Measurements from ENCODE around the gene FETUB. TPM values are rescaled to one million over a fixed set of nuclear protein-coding genes. Genes with fewer than 3 reads are reported as not detected.

The FETUB gene
- total RNA-seq, result not detected
- not detected for polyA plus RNA-seq

GRCh38 chr3:186639778-186640472 lies at the start of gene FETUB:
Gene FETUB (plus strand): TSS chr3:186640399. CDS start chr3:186640461, 62 bp downstream.
- Histone ChIP-seq H3K4me3 (no peak within 1 kb of the TSS), H3K27me3 (no peaks in the 10 kb centered on the region), H3K36me3 (no peaks in the 10 kb centered on the region), H3K9me3 (no peaks in the 10 kb centered on the region), H3K4me1 (no peaks in the 10 kb centered on the region), H3K27ac (no peak within 1 kb of the TSS)
- DNase-seq, result no peak
- no peak for TF ChIP-seq CTCF (IDR thresholded peaks at IDR 0.05)
- FAIRE-seq, result no peak
- WGBS, 2 donors, result 71 to 85% methylated on average over 1 of the region's 1 CpG
- ATAC-seq, result no peak
- intact Hi-C loops (cut with DNase I), result no loop called here

- peaks cover 0 to 4% (median 0%) of the 10 kb centered on the region in 3 donors for H3K36me3 ChIP-seq
- ATAC-seq (no peak), DNase-seq (no peak), FAIRE-seq (no peak)
- H3K4me1 ChIP-seq, result peaks cover 12 to 29% (median 22%) of the 10 kb centered on the region in 3 donors
- H3K9me3 ChIP-seq, result no peaks in the 10 kb centered on the region
- peak overlapping the region in 2 of 4 donors; percentile 53 to 71 for H3K27ac ChIP-seq
- no peaks in the 10 kb centered on the region for H3K27me3 ChIP-seq
- no peak for TF ChIP-seq CTCF (IDR thresholded peaks at IDR 0.05)
- WGBS, 2 donors, result 75 to 83% methylated on average over 7 of the region's 7 CpGs
- intact Hi-C loops (cut with DNase I), result no loop called here
- H3K4me3 ChIP-seq, result no peak overlapping the region
These were observed 49.5 kb upstream of the FETUB start for GRCh38 chr3:186590580-186591295.

- intact Hi-C loops (cut with DNase I), result no loop called here
- Histone ChIP-seq H3K4me3 (no peak overlapping the region), H3K9me3 (no peaks in the 10 kb centered on the region), H3K27me3 (no peaks in the 10 kb centered on the region), H3K4me1 (peaks cover 12 to 29% (median 22%) of the 10 kb centered on the region in 3 donors), H3K27ac (no peak overlapping the region), H3K36me3 (no peaks in the 10 kb centered on the region)
- 94 to 100% methylated on average over 4 of the region's 4 CpGs for WGBS, 2 donors
- ATAC-seq, result no peak
- no peak for FAIRE-seq
- no peak for DNase-seq
- no peak for TF ChIP-seq CTCF (IDR thresholded peaks at IDR 0.05)
These were observed 47.5 kb upstream of the FETUB start for GRCh38 chr3:186592682-186593081.

- Histone ChIP-seq H3K27ac (peak overlapping the region; percentile 23 to 68 (median 46)), H3K9me3 (no peaks in the 10 kb centered on the region), H3K4me1 (peaks cover 12 to 29% (median 22%) of the 10 kb centered on the region in 3 donors), H3K4me3 (no peak overlapping the region), H3K27me3 (no peaks in the 10 kb centered on the region), H3K36me3 (no peaks in the 10 kb centered on the region)
- intact Hi-C loops (cut with DNase I), result no loop called here
- no peak for DNase-seq
- WGBS, 2 donors, result 41 to 46% methylated on average over 3 of the region's 3 CpGs
- no peak for TF ChIP-seq CTCF (IDR thresholded peaks at IDR 0.05)
- ATAC-seq, result peak in 3 of 4 donors; percentile 17 to 38 (median 31)
- no peak for FAIRE-seq
These were observed 46.3 kb upstream of the FETUB start for GRCh38 chr3:186593862-186594261.
